ENCODE data around the gene SNCAIP. TPM values are rescaled to one million over a fixed set of nuclear protein-coding genes. Genes with fewer than 3 reads are reported as not detected.
"Not testable (repeated sequence)": the region's sequence is repeated elsewhere in the genome, so short reads cannot be mapped to it uniquely, and the experiment has no call there.

SNCAIP gene
- total RNA-seq, 2 donors from 2014 or later = 8.1 to 9.5 TPM

GRCh38 chr5:122376250-122376649, 64.2 kb downstream of the SNCAIP start:
- H3K9me3 ChIP-seq = no peaks in the 10 kb centered on the region
- peak overlapping the region in 1 of 2 donors; percentile 27 for H3K27ac ChIP-seq
- no peak overlapping the region for H3K4me3 ChIP-seq
- no peaks in the 10 kb centered on the region for H3K4me1 ChIP-seq
- DNase-seq (ENCODE audit: low spot score) = no peak
- TF ChIP-seq, protein P1, sequence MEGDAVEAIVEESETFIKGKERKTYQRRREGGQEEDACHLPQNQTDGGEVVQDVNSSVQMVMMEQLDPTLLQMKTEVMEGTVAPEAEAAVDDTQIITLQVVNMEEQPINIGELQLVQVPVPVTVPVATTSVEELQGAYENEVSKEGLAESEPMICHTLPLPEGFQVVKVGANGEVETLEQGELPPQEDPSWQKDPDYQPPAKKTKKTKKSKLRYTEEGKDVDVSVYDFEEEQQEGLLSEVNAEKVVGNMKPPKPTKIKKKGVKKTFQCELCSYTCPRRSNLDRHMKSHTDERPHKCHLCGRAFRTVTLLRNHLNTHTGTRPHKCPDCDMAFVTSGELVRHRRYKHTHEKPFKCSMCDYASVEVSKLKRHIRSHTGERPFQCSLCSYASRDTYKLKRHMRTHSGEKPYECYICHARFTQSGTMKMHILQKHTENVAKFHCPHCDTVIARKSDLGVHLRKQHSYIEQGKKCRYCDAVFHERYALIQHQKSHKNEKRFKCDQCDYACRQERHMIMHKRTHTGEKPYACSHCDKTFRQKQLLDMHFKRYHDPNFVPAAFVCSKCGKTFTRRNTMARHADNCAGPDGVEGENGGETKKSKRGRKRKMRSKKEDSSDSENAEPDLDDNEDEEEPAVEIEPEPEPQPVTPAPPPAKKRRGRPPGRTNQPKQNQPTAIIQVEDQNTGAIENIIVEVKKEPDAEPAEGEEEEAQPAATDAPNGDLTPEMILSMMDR (IDR thresholded peaks at IDR 0.05) = no peak
- H3K36me3 ChIP-seq = no peaks in the 10 kb centered on the region
- H3K27me3 ChIP-seq = no peaks in the 10 kb centered on the region

DNA sequence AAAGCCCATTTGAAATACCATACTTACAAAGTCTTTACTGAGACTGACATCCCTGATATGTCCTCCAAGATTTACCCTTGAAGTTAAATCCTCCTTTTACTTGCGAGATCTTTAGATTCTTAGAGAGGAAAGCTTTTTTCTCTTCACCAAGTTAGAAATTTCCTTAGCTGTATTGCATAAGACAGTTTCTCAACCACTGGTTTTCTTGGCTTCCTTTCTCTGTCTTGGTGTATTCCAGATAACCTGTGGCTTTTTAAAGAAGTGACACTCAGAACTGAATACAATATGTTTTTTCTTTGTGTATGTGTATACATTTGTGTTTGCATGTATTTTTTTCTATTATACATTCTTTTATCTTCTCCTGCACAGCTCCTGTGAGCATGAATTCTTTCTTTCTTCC, 65.0 kb downstream of the SNCAIP start:
- TF ChIP-seq, protein P1 (IDR thresholded peaks at IDR 0.05) = no peak
- H3K4me3 ChIP-seq = no peak overlapping the region
- no peaks in the 10 kb centered on the region for H3K27me3 ChIP-seq
- DNase-seq (ENCODE audit: low spot score) = no peak
- H3K36me3 ChIP-seq = no peaks in the 10 kb centered on the region
- H3K4me1 ChIP-seq = no peaks in the 10 kb centered on the region
- peak overlapping the region in 1 of 2 donors; percentile 27 for H3K27ac ChIP-seq
- no peaks in the 10 kb centered on the region for H3K9me3 ChIP-seq

DNA sequence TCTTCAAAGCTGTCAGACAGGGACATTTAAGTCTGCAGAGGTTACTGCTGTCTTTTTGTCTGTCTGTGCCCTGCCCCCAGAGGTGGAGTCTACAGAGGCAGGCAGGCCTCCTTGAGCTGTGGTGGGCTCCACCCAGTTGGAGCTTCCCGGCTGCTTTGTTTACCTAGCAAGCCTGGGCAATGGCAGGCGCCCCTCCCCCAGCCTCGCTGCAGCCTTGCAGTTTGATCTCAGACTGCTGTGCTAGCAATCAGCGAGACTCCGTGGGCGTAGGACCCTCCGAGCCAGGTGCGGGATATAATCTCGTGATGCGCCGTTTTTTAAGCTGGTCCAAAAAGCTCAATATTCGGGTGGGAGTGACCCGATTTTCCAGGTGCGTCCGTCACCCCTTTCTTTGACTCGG, 70.9 kb downstream of the SNCAIP start:
- not testable (repeated sequence) for H3K27me3 ChIP-seq; H3K27ac ChIP-seq; H3K9me3 ChIP-seq; H3K36me3 ChIP-seq; DNase-seq (ENCODE audit: low spot score); H3K4me1 ChIP-seq; H3K4me3 ChIP-seq

- DNase-seq (ENCODE audit: low spot score) = no peak
- Histone ChIP-seq H3K4me3 (no peak overlapping the region), H3K9me3 (no peaks in the 10 kb centered on the region), H3K4me1 (no peaks in the 10 kb centered on the region), H3K36me3 (no peaks in the 10 kb centered on the region), H3K27me3 (no peaks in the 10 kb centered on the region), H3K27ac (no peak overlapping the region)
- TF ChIP-seq, protein P1 (IDR thresholded peaks at IDR 0.05) = no peak
Measured at GRCh38 chr5:122384739-122385235, 72.8 kb downstream of the SNCAIP start.

DNA sequence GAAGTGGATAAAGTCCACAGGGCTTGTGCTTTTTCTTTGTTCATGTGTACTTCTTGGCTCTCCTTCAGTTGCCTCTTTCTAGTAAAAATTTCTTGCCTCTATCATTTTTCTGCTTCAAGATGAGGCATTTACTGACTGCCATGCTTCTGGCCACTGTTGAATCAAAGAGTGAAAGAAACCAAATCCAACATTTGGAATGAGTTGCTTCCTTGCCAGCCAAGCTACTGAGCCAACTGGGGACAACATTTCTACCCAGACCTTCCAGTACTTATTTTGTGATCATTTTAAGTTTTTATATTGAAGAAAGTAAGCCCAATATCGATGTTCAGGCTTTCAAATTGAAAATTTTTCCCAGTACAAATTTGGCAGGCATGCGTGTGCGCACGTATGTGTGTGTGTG, 73.2 kb downstream of the SNCAIP start:
- no peak overlapping the region for H3K27ac ChIP-seq
- no peak overlapping the region for H3K4me3 ChIP-seq
- no peaks in the 10 kb centered on the region for H3K9me3 ChIP-seq
- no peaks in the 10 kb centered on the region for H3K27me3 ChIP-seq
- no peaks in the 10 kb centered on the region for H3K36me3 ChIP-seq
- DNase-seq (ENCODE audit: low spot score) = no peak
- no peaks in the 10 kb centered on the region for H3K4me1 ChIP-seq
- TF ChIP-seq, protein P1 (IDR thresholded peaks at IDR 0.05) = no peak

- no peak overlapping the region for H3K4me3 ChIP-seq
- TF ChIP-seq, protein P1 (IDR thresholded peaks at IDR 0.05) = no peak
- H3K27me3 ChIP-seq = no peaks in the 10 kb centered on the region
- DNase-seq (ENCODE audit: low spot score) = no peak
- no peak overlapping the region for H3K27ac ChIP-seq
- no peaks in the 10 kb centered on the region for H3K4me1 ChIP-seq
- no peaks in the 10 kb centered on the region for H3K9me3 ChIP-seq
- H3K36me3 ChIP-seq = no peaks in the 10 kb centered on the region
Measured at GRCh38 chr5:122385808-122386207, 73.8 kb downstream of the SNCAIP start.

Data from right atrium auricular region (tissue), 2 donors.